CD4-positive, alpha-beta T cell treated with Interleukin-6 for 4 hours (primary cell): Measurements from ENCODE around the gene APOBEC3H.
A peak's percentile ranks its signal among the peaks of the same experiment; 100 is the strongest.

Experiments
- DNase-seq: peaks from one replicate; pipeline ENCODE4 v3.0.0-alpha.2; 2020; ENCODE audit warnings: mixed read lengths

Gene APOBEC3H

DNA sequence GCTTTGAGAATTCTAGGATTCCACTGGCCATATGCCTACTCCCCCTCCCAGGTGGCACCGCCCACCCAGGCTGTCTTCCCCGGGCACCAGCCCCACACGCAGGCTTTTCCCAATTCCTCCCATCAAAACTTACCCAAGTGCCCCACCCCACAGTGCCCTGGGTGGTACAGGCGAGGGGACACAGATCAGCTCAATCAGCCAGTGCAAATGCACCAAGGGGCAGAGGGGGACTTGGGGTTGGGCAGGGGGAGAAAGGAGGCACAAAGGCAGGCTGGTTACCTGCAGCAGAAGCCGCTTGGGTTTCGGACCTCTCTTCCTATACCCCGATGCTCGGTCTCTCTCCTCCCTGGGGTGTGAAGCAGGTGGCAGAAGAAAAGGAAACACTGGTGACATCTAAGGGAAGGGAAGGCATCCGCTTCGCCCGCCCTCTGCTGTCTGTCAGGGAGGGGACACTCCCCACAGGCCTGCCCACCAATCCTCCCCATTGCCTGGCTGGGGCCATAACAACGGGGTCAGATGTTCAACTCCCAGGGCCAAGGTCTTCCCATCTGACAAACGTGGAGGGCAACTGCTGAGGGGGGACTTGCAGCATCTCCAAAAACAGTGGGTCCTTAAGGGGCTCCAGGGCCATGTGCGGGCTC, 41.4 kb downstream of the APOBEC3H start:
- no peak for DNase-seq

DNA sequence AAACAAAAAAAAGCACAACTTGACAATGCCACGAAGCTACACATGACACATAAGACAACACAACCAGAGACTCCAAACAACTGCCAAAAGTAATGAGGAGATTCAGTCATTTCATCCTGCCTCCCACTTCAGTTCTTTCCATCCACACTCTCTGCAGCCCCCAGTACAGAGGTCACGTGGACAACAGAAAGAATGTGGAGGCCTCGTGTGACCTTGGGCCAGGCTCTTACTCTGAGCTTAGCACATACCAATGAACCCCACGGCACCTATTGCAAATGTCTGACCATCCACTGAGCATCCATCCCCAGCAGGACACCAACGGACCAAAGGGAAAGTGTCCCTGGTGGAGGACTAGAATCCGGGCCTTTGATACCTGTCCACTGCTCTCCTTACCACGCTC, 42.9 kb downstream of the APOBEC3H start:
- no peak for DNase-seq

DNA sequence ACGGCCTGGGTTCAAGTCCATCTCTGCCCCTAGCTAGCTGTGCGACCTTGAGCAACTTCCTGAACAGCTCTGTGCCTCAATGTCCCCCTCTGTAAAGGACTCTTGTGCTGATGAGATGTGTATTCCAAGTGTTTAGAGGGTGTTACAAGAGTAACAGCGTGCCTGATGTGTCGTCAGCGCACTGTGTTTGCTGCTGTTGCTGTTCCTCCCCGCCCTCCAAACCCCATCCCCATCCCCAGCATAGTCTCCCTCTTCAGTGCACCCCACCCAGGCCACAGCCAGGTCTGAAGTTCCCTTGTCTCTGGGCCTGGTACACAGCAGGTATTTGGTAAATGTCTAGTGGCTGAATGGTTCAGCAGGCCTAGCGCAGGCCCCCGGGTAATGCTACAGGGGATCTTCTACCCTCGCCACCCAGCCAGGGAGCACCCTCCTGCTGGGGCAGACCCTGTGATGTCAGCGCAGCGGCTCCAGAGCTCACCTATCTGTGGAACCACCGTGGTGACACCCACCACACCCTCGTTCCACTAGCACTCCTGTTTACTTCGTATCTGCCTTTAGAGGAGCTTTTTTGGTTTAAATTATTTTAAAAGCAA, 45.1 kb downstream of the APOBEC3H start:
- no peak for DNase-seq

DNA sequence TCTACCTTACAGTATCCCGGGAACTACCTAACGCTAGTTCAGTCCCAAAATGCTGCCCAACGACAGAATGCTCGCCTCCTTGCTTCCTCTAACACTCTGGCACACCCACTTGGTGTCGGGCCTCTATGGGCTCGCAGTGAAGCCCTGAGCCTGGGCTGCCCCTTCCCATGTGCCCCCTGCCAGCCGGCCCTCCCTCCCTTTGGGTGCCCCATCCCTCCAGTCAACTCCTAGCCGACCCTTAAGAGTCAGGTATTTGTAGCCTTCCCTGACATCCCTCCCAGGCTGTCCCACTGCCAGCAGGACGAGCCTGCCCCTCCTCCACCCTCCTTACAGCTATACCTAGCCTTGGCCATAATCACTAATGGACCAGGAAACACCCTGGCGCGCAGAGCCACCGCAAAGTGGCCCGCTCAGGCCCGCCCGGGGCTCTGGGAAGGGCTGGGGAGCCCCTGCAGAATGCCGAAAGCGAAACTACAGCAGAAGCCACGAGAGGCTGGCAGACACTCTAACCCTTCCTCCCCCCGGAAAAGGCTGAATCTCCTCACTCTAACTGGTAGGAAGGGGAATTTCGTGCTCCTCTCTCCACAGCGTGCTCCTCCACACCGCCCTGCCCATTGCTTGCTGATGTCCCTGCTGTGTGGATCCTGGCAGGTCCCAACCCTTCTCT, 47.2 kb downstream of the APOBEC3H start:
- DNase-seq, result peak; percentile 72

DNA sequence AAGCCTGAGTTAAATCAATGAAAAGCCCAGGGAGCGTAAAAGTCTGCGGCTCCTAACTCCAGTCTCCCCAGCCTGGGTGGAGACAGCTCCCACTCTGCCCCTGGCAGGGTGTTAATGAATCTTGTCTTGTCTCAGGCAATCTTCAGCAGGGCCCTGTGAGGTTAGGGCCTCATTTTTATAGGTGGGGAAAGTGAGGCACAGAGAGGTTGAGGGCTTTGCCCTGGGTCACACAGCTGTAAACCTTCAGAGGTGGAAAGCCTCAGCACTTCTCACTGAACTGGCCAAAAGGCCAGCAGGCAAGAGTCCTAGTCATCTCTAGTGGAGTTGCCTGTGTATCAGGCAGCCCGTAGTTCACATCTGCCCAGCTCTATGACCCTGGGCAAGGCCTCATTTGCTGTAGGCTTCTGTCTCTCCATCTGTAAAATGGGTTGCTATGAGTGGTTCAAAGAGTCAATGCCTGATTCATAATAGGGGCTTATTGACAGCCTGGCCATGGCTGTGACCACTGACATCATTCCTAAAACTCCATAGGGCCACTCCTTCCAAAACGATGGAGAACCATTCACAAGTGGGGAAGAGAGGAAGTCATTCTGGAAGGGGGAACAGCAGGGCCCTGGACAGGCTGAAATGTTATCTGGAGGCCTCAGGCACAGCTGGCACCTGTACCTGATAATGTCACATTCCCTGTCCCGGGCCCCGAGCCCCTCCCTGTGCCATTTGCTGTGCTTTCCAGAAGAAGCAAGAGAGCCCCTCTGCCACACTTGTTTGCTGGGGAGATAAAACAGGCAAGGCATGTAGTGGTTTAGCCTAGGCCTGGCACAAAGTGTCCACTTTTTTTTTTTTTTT, 49.4 kb downstream of the APOBEC3H start:
- no peak for DNase-seq

DNA sequence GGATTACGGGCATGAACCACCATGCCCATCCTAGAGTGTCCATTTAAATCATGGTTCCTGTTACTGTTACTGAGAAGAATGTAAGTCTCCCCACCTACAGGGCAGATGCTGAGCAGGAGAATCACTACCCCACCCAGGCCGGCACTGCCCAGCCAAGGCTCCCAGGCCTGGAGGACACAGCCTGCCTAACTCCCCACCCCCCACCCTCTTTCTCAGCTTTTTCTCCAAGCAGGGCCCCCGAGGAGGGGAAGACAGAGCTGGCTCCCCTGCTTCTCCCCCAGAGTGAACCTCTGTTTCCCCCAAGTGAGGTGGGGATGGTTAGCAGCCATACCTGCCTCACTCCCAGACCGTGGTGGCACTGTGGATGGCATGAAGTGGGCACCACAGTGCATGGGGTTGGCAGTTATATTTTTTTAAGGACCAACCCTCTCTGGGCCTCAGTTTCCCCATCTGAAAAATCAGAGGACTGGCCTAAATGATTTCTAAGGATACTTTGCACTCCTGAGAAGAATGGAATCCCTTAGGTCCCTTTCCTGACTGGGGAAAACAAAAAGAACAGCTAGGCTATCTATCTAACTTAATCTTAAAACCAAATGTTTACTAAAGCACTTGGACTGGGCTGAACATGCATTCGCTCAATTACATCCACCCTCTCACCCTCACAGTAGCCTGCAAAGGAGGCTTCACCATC, 50.4 kb downstream of the APOBEC3H start:
- DNase-seq, result no peak

DNA sequence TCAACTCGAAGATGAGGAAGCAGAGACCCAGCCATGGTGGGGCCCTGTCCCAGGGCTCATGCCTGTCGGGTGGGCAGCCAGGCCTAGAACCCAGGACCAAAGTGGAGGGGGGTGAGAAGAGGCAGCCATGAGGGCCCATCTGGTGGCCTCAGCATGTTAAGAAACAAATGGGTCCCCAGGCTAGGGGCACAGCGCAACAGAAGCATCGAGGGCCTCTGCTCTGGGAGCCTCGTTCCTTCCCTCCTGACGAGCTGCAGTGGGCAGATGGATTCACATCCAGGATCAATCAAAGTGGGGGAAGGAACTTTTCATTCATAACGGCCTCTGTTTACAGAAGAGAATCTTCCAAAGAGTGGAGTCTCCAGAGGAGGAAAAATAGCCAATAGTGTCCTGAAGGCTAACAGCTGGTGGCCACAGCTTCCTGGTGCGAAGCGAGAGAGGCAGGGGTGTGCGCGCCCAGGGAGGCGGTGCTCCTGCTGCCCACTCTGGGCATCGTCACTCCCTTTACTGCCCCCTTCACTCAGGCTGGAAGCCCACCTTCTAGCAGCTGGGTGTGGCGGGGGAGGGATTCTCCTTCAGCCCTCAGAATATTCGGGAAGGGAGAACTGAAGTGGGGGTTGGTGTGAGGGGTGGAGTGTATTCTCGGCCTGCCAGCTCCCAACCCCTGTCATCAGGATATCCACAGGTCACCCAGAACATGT, 51.1 kb downstream of the APOBEC3H start:
- DNase-seq, result no peak

DNA sequence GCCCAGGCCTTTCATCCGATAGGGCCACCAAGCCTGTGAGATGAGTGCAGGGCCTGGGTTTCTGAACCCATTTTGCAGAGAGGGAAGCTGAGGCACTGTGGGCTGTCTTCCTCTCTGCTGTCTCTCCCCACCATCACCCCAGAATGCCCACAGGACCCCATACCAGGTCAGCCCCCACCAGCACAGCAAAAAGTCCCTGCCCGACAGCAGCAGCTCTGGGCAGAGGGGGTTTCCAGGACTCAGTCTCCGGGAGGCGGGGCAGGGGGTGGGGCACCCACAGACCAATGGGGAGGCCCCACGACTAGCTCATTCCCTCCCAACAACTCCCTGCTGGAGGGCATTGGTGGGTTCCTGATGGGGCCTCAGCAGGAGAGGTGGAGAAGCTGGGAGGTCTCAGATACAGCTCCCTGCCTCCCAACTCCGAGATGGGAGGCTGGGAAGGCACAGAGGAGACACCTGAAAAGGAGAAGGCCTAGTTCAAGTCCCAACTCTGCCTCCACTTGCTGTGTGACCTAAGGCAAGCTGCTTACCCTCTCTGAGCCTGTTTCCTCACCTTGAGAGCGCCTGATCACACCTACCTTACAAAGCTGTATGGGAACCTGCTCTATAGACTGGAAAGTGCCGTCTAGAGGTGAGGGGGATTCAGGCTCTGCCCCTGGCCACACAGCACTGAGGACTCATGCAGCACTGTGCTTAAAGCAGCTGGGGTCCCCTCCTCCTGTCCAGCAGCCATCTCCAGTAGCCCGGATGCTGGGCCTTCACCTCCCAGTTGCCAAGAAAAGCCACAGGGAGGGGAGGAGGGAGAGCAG, 51.9 kb downstream of the APOBEC3H start:
- peak; percentile 73 for DNase-seq

DNA sequence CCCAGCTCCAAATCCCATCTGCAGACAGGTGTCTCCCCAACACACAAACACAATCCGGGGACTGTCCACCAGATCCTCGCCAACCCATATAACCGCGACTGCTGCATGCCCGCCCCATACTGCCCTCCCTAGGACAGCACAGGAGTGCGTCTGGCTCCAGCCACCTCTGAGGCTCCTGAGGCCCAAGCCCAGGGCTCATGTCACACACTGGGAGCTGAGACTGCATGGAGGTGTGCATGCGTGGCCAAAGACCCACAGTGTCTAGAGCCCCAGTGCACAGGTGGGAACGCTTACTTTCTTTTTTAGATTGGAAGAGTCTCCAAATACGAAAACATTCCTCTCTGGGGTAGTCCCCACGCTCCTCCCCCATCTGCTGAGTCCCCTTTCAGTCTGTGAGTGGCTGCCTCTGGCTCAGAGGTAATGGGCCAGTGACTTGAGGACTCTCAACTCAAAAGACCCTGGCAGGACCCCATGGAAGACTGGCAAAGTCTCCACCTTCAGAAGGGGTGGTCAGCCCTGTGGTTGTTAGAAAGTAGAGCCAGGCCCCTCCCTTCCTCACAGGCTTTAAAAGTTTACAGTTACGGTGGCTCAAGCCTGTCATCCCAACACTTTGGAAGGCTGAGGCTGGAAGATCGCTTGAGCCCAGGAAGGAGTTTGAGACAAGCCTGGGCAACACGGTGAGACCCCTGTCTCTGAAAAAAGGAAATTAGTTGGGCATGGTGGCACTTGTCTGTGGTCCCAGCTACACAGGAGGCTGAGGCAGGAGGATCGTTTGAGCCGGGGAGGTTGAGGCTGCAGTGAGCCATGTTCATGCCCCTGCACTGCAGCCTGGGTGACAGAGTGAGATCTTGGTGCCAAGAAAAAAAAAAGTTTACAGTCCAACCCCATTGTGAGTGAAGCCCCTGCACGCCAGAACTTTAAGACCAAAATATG, 53.1 kb downstream of the APOBEC3H start:
- no peak for DNase-seq

DNA sequence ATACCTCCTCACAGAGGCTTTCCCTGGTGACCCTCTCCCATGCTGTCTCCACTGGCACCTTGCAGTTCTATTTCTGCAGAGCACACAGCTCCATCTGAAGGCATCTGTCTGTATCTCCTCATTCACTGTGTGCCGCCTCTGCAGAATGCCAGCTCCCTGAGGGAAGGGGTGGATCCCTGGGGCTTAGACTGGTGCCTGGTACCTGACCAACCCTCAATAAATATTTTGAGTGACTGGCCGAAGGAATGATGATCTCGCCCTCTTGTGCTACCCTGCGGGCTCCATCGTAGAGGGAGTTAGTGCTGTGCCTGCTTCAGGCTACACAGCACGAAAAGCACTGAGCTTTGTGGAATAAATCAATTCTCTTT, 53.8 kb downstream of the APOBEC3H start:
- DNase-seq, result no peak

DNA sequence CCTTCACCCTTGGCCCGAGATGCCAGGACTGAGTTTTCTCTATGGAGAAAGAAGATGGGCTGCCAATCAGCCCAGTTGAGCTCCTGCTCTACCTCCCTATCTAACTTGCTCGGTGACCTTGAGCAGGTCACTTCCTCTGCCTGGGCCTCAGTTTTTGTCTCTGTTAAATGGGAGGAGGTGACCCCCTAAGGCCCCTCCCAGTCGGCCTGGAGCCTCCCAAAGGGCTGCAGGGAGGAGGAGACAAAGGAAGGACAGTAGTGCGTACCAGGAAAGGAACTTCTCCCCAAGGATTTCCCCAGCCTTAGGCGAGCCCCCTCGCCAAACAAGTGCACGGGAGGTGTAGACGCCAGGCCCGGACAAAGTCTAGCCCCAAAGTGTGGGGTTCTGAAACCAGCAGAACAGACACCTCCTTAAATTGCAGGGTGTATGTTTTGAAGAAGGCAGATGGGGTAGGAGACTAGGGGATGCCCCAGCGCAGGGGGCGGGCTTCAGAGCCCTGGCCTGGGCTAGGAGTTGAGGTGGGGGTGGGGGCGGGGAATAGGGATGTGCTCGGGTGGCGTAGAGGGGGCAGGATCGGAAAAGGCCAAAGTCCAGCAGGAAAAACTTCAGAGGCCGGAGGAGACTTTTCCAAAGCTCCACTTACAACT, 54.4 kb downstream of the APOBEC3H start:
- DNase-seq, result no peak

DNA sequence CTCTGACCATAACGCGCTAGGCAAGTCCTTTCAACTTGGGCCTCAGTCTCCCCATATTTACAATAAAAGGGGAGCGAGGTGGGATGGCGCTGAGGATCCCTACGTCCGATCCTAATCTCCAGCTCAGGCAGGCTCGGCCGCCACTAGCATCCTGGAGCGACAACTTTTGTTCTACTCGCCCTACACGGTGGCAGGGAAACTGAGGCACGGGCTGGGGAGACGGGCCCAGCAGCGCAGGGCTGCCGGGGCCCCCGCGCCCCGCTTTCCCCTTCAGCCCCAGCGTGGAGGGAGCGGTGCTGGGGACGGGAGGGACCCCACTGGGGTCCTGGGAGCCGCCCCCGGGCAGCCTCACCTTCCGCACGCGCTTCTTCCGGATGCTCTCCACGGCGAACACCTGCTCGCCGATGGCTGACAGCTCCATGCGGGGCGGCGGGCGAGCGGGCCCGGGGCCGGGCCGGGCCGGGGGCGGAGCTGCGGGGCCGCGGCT, 55.0 kb downstream of the APOBEC3H start:
- no peak for DNase-seq

DNA sequence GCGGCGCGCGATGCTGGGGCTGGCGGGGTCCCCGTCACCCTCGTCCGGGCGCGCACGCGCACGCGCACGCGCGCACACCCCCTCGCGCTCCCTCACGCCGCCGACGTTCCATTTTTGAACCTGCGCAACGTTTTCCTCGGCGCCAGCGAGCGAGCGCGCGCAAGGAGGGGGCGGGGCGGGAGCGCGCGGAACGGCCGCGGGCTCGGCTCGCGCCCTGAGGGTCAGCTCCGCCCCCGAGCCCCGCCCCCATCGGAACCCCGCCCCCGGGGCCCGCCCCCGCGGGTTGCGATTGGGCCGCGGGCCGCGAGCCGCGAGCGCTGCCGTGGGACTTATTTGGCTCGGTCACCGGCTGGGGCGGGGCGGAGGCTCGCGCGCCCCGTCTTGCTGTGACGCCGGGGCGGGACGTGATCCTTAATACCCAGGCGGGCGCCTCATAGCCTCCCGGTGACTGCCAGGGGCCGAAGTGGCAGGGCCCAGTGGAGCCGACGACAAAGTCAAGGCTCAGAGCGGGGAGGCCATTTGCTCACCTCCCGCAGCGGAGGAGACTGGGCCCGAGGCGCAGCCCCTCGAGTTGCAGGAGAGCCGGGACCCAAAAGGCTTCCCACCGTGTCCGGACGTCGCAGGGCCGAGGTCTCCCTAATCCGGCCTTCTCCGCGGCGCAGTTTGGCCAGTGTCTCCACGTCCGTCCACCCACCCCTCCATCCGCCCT, 55.6 kb downstream of the APOBEC3H start, which contains the start of gene CBX7:
TSS of gene CBX7 (minus strand) at position 170 of the 709 bp plus-strand sequence. CDS start 236 bp downstream, outside the sequence.
- DNase-seq, result peak; percentile 94

DNA sequence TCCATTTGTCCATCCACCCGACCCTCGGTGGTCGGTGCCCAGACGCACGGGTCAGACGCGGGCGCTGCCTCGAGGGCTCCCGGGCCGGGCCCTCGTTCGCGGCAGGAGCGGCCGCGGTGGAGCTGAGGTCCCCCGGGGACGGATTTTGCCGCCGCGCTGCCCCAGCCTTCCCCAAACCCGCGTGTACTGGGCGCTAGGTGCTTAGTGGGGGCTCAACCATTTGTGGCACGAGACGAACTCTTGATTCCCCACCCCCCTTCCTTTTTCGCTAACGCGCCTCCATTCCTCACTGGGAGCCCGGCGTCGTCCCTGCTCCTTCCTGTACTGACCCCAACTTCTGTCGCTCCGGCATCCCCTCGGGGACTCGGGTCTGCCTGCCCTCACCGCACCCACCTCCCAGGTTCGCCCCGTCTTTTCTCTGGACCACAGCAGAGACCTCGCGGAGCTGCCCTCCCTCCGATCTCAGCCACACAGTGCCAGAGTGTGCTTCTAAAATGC, 56.2 kb downstream of the APOBEC3H start:
- no peak for DNase-seq
